ENCODE data around the gene TRIM38. TPM values are rescaled to one million over a fixed set of nuclear protein-coding genes. Genes with fewer than 3 reads are reported as not detected.

TRIM38 gene
- total and polyA plus RNA-seq, 2 donors (not counting 3 experiments of a cell fraction or from before 2014, with no cell fraction given), result 5.1 to 13.2 TPM

DNA sequence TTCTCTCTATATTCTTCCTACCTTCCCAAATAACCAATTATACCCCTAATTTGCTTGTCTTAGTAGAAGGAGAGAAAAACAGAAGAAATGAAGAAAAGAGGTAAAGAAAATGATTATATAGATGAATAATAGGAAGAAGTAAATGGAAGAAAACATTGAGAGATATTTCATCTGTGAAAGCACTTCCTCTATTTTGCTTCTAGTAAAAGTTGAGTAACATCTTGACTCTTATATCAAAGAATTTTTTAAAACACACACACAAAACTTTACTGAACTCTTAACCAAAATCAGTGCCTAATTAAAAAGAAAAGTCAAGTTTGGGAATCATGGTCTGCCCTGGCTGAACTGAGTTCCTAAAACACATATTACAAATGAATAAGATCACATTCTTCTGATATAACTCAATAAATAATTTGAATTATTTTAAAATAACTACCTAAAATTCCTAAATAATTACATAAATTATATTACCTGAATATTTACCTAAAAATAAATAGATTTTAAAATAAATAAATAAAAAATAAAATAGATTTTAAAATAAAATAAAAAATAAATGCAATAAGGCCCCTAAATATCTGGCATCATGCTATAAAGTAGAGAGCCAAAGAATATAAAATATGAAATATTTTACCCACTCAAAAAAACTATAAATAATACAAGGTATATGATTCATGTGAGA is 40.9 kb upstream of the TRIM38 start:
- POLR2A ChIA-PET, result no interaction called here
- H4K20me1 ChIP-seq (replicated peaks; ENCODE audit: control insufficient read depth, extremely low read depth, insufficient read depth, low read length), result no peaks in the 10 kb centered on the region
- peaks cover 0 to 2% of the 10 kb centered on the region in 2 experiments for H3K27me3 ChIP-seq (ENCODE audit: control insufficient read depth in 2 of 2, insufficient read depth in 2 of 2, low read length in 2 of 2)
- BruUV-seq (replicated peaks), result no TSS peak
- H3K9ac ChIP-seq (replicated peaks; ENCODE audit: extremely low read depth, insufficient read depth, low read length), result no peak overlapping the region
- H3K9me1 ChIP-seq (replicated peaks; ENCODE audit: control insufficient read depth, extremely low read depth, insufficient read depth, low read length), result no peaks in the 10 kb centered on the region
- DNase-seq (ENCODE audit: low read depth, low spot score), result no peak
- no peak overlapping the region for H3K27ac ChIP-seq (ENCODE audit: insufficient read depth, low read depth, low read length)
- intact Hi-C loops (cut with micrococcal nuclease) (no loop called here), dilution Hi-C loops (cut with MboI; ENCODE audit: extremely low pct_ligation_motif_present, low sequenced_read_pairs) (no loop called here)
- no peak overlapping the region for H3K4me2 ChIP-seq (ENCODE audit: insufficient read depth, low read length)
- CTCF ChIA-PET, result interaction anchor here (1.2 kb wide), 1 partner anchor 19 kb away, joined by 3 read pairs; no protein-coding TSS in a partner anchor
- H3K4me3 ChIP-seq (replicated peaks in 1 of 3; ENCODE audit: insufficient read depth in 1 of 3, low read depth in 1 of 3, low read length in 3 of 3), result no peak overlapping the region
- no peak for FAIRE-seq
- no peaks in the 10 kb centered on the region for H3K79me2 ChIP-seq (ENCODE audit: control insufficient read depth, insufficient read depth, low read length)
- no peak overlapping the region for H2AFZ ChIP-seq (ENCODE audit: low read depth, low read length)
- H3K4me1 ChIP-seq (ENCODE audit: control insufficient read depth, extremely low read depth, insufficient read depth, low read length), result no peaks in the 10 kb centered on the region
- TF ChIP-seq, protein P1, sequence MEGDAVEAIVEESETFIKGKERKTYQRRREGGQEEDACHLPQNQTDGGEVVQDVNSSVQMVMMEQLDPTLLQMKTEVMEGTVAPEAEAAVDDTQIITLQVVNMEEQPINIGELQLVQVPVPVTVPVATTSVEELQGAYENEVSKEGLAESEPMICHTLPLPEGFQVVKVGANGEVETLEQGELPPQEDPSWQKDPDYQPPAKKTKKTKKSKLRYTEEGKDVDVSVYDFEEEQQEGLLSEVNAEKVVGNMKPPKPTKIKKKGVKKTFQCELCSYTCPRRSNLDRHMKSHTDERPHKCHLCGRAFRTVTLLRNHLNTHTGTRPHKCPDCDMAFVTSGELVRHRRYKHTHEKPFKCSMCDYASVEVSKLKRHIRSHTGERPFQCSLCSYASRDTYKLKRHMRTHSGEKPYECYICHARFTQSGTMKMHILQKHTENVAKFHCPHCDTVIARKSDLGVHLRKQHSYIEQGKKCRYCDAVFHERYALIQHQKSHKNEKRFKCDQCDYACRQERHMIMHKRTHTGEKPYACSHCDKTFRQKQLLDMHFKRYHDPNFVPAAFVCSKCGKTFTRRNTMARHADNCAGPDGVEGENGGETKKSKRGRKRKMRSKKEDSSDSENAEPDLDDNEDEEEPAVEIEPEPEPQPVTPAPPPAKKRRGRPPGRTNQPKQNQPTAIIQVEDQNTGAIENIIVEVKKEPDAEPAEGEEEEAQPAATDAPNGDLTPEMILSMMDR (IDR thresholded peaks at IDR 0.05; ENCODE audit: extremely low read depth in 1 of 2, insufficient read depth in 1 of 2, low read depth in 1 of 2, low read length in 2 of 2), result no peak
- TF ChIP-seq GATA2 (IDR thresholded peaks at IDR 0.05; ENCODE audit: insufficient read depth, insufficient read length, low read depth, low read length) (no peak), POLR2AphosphoS5 (IDR thresholded peaks at IDR 0.05; ENCODE audit: insufficient read depth, low read depth, low read length) (no peak), EZH2 (IDR thresholded peaks at IDR 0.05; ENCODE audit: borderline replicate concordance, low read depth, low read length, severe bottlenecking) (no peak), FOS (IDR thresholded peaks at IDR 0.05; ENCODE audit: borderline replicate concordance, insufficient read depth, low read length) (no peak), POLR2A (IDR thresholded peaks at IDR 0.05; ENCODE audit: low read depth, low read length) (no peak), MYC (IDR thresholded peaks at IDR 0.05; ENCODE audit: low read depth, low read length) (no peak), JUN (IDR thresholded peaks at IDR 0.05; ENCODE audit: borderline replicate concordance, insufficient read depth, insufficient read length, low read depth) (no peak)
- TF ChIP-seq, protein P2, sequence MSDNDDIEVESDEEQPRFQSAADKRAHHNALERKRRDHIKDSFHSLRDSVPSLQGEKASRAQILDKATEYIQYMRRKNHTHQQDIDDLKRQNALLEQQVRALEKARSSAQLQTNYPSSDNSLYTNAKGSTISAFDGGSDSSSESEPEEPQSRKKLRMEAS (IDR thresholded peaks at IDR 0.05; ENCODE audit: insufficient read depth, insufficient read length), result no peak
- no peaks in the 10 kb centered on the region for H3K9me3 ChIP-seq (replicated peaks; ENCODE audit: control insufficient read depth, insufficient read depth, low read length)
- H3K36me3 ChIP-seq (ENCODE audit: control insufficient read depth in 2 of 2, extremely low read depth in 1 of 2, insufficient read depth in 2 of 2, low read length in 2 of 2), result no peaks in the 10 kb centered on the region

All from endothelial cell of umbilical vein (primary cell).